Measurements from ENCODE around the gene MAPK8IP1.
A peak's percentile ranks its signal among the peaks of the same experiment; 100 is the strongest.
"Not testable (repeated sequence)": the region's sequence is repeated elsewhere in the genome, so short reads cannot be mapped to it uniquely, and the experiment has no call there.

MAPK8IP1 gene

GRCh38 chr11:45889966-45890365 lies 4.5 kb downstream of the MAPK8IP1 start:
- no peak for DNase-seq
- TF ChIP-seq POLR2A (IDR thresholded peaks at IDR 0.05; ENCODE audit: low read length) = no peak
- TF ChIP-seq GATA1 (IDR thresholded peaks at IDR 0.05; ENCODE audit: low read depth, low read length) = no peak

GRCh38 chr11:45890886-45891550 lies 5.6 kb downstream of the MAPK8IP1 start:
- TF ChIP-seq POLR2A (IDR thresholded peaks at IDR 0.05; ENCODE audit: low read length) (no peak), GATA1 (IDR thresholded peaks at IDR 0.05; ENCODE audit: low read depth, low read length) (no peak)
- DNase-seq = no peak

- TF ChIP-seq GATA1 (IDR thresholded peaks at IDR 0.05; ENCODE audit: low read depth, low read length) (no peak), POLR2A (IDR thresholded peaks at IDR 0.05; ENCODE audit: low read length) (no peak)
- no peak for DNase-seq
These were observed 7.4 kb downstream of the MAPK8IP1 start for GRCh38 chr11:45892856-45893255.

- TF ChIP-seq GATA1 (IDR thresholded peaks at IDR 0.05; ENCODE audit: low read depth, low read length) (no peak), POLR2A (IDR thresholded peaks at IDR 0.05; ENCODE audit: low read length) (no peak)
These were observed 9.2 kb downstream of the MAPK8IP1 start for GRCh38 chr11:45894555-45895247.

GRCh38 chr11:45895553-45896259 lies 10.3 kb downstream of the MAPK8IP1 start:
- no peak for TF ChIP-seq POLR2A (IDR thresholded peaks at IDR 0.05; ENCODE audit: low read length)
- no peak for TF ChIP-seq GATA1 (IDR thresholded peaks at IDR 0.05; ENCODE audit: low read depth, low read length)
- no peak for DNase-seq

More at GRCh38 chr11:45894555-45895247, 9.2 kb downstream of the MAPK8IP1 start:
- DNase-seq = no peak

GRCh38 chr11:45896422-45896984 lies 11.1 kb downstream of the MAPK8IP1 start:
- TF ChIP-seq POLR2A (IDR thresholded peaks at IDR 0.05; ENCODE audit: low read length) (no peak), GATA1 (IDR thresholded peaks at IDR 0.05; ENCODE audit: low read depth, low read length) (no peak)
- no peak for DNase-seq

- DNase-seq = no peak
- TF ChIP-seq POLR2A (IDR thresholded peaks at IDR 0.05; ENCODE audit: low read length) = no peak
- TF ChIP-seq GATA1 (IDR thresholded peaks at IDR 0.05; ENCODE audit: low read depth, low read length) = no peak
These were observed 12.1 kb downstream of the MAPK8IP1 start for GRCh38 chr11:45897556-45897955.

- TF ChIP-seq GATA1 (IDR thresholded peaks at IDR 0.05; ENCODE audit: low read depth, low read length) (no peak), POLR2A (IDR thresholded peaks at IDR 0.05; ENCODE audit: low read length) (no peak)
- DNase-seq = no peak
These were observed 13.6 kb downstream of the MAPK8IP1 start for GRCh38 chr11:45899086-45899447.

- TF ChIP-seq GATA1 (IDR thresholded peaks at IDR 0.05; ENCODE audit: low read depth, low read length) (no peak), POLR2A (IDR thresholded peaks at IDR 0.05; ENCODE audit: low read length) (no peak)
- peak; percentile 81 to 92 for DNase-seq
These were observed 14.2 kb downstream of the MAPK8IP1 start for GRCh38 chr11:45899448-45900174.

- DNase-seq = not testable (repeated sequence)
These were observed 14.8 kb downstream of the MAPK8IP1 start for GRCh38 chr11:45900175-45900800.

GRCh38 chr11:45900916-45901617 lies 15.6 kb downstream of the MAPK8IP1 start:
- DNase-seq = no peak
- no peak for TF ChIP-seq GATA1 (IDR thresholded peaks at IDR 0.05; ENCODE audit: low read depth, low read length)
- no peak for TF ChIP-seq POLR2A (IDR thresholded peaks at IDR 0.05; ENCODE audit: low read length)

GRCh38 chr11:45901626-45902025 lies 16.2 kb downstream of the MAPK8IP1 start:
- peak in 1 of 2 experiments; percentile 17 for DNase-seq

More at GRCh38 chr11:45901626-45902025, 16.2 kb downstream of the MAPK8IP1 start:
- TF ChIP-seq POLR2A (IDR thresholded peaks at IDR 0.05; ENCODE audit: low read length) (no peak), GATA1 (IDR thresholded peaks at IDR 0.05; ENCODE audit: low read depth, low read length) (no peak)

Measured in erythroblast (primary cell).